ENCODE measurements around the gene ARHGDIG.
"Not testable (repeated sequence)": the region's sequence is repeated elsewhere in the genome, so short reads cannot be mapped to it uniquely, and the experiment has no call there.

Gene ARHGDIG

DNA sequence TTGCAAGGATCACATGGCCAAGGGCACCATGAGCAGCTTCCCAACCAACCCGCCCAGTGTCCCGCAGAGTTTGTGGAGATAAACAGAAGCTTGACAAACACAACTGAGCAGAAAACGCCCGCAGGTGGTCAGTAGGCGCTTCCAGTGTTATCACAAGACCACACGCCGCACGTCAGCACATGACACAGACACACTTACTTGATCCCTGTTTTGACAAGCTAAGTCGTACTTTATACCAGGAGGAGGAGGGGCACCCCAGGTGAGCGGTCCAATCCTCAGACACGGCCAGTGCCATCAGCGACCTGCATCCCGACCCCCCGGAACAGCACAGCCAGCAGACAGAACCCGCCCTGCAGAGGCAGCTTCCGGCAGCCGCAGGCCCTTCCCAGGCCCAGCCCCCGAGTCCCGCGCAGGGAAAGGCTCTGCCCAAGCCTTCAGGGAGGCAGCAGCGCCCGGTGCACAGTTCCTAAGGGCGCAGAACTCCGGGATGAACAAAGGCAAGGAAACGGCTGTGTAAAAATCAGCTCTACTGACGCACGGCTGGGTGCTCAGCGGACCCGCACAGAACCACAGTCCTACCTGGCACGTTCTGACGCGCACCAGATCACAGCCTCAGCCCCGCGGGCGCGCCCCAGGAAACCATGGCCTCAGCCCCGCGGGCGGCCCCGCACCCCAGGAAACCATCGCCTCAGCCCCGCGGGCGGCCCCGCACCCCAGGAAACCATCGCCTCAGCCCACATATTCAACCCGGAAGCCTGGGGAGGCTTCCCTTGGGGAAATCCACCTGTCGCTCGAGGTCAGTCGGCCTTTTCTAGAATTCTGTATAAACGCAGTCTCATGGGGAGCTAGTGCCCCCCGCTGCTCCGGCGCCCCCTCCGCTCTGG lies 44.3 kb downstream of the ARHGDIG start:
- peak; percentile 70 for DNase-seq (ENCODE audit: low read depth)
- no peak for TF ChIP-seq CTCF (IDR thresholded peaks at IDR 0.05; ENCODE audit: insufficient read depth, low read depth, low read length, missing control alignments)
- peak overlapping the region; percentile 35 for H3K4me3 ChIP-seq (ENCODE audit: low read depth, low read length)

DNA sequence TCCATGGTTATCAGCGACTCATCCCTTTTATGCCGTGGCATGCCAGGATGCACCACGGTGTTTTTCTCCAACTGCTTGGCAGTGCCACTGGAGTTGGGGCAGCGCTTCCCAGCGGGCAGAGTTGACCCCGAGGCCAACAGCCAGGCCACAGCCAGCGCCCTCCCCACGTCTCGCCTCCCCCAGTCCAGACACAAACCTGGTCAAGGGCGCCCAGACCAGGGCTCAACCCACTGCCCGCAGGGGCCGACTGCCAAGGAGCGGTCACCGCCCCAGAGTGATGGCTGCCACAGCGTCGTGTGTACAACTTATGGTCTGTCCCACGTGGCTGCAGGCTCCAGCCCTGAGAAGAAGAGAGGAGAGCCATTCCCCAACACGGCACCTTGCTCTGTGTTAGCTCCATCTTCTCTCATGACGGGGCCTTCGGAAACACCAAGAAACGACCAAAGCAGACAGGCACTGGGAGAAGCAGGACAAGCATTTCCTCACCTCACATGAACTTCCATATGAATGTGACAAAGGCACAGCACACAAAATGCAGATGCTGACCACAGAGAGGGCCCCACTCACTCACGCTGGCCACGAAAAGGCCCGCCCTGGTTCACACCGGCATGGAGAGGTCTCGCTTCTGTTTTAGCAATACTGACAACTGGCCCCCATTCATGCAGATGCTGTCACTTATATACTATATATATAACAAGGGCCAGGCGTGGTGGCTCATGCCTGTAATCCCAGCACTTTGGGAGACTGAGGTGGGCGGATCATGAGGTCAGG lies 45.2 kb downstream of the ARHGDIG start:
- no peak for DNase-seq (ENCODE audit: low read depth)
- no peak for TF ChIP-seq CTCF (IDR thresholded peaks at IDR 0.05; ENCODE audit: insufficient read depth, low read depth, low read length, missing control alignments)
- peak overlapping the region; percentile 35 for H3K4me3 ChIP-seq (ENCODE audit: low read depth, low read length)

GRCh38 chr16:330741-331140 lies 50.4 kb downstream of the ARHGDIG start:
- DNase-seq (ENCODE audit: low read depth), result no peak
- H3K4me3 ChIP-seq (ENCODE audit: low read depth, low read length), result no peak overlapping the region
- no peak for TF ChIP-seq CTCF (IDR thresholded peaks at IDR 0.05; ENCODE audit: insufficient read depth, low read depth, low read length, missing control alignments)

GRCh38 chr16:331181-331814 lies 50.9 kb downstream of the ARHGDIG start:
- not testable (repeated sequence) for H3K4me3 ChIP-seq (ENCODE audit: low read depth, low read length); DNase-seq (ENCODE audit: low read depth)

Data from GM12865 (cell line).